Measurements from ENCODE around the gene IGFALS.
A peak's percentile ranks its signal among the peaks of the same experiment; 100 is the strongest.

Gene IGFALS

GRCh38 chr16:1775846-1776671 is 17.4 kb downstream of the IGFALS start:
- no peak overlapping the region for H3K9ac ChIP-seq
- H3K4me1 ChIP-seq (ENCODE audit: low read depth, poor library complexity, severe bottlenecking): peaks cover 17% of the 10 kb centered on the region
- no peak overlapping the region for H2AFZ ChIP-seq (ENCODE audit: low read depth)
- no peak overlapping the region for H3K4me2 ChIP-seq
- no peak overlapping the region for H3K4me3 ChIP-seq (IDR thresholded peaks at IDR 0.05; ENCODE audit: insufficient read depth, low read depth, low read length)
- TF ChIP-seq, protein P1, sequence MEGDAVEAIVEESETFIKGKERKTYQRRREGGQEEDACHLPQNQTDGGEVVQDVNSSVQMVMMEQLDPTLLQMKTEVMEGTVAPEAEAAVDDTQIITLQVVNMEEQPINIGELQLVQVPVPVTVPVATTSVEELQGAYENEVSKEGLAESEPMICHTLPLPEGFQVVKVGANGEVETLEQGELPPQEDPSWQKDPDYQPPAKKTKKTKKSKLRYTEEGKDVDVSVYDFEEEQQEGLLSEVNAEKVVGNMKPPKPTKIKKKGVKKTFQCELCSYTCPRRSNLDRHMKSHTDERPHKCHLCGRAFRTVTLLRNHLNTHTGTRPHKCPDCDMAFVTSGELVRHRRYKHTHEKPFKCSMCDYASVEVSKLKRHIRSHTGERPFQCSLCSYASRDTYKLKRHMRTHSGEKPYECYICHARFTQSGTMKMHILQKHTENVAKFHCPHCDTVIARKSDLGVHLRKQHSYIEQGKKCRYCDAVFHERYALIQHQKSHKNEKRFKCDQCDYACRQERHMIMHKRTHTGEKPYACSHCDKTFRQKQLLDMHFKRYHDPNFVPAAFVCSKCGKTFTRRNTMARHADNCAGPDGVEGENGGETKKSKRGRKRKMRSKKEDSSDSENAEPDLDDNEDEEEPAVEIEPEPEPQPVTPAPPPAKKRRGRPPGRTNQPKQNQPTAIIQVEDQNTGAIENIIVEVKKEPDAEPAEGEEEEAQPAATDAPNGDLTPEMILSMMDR (conservative IDR thresholded peaks at IDR 0.05; ENCODE audit: low read depth, low read length): no peak
- H3K27me3 ChIP-seq (ENCODE audit: insufficient read depth, low read depth): no peaks in the 10 kb centered on the region
- H4K20me1 ChIP-seq (ENCODE audit: insufficient read depth): no peaks in the 10 kb centered on the region
- no peak overlapping the region for H3K27ac ChIP-seq
- H3K79me2 ChIP-seq (ENCODE audit: insufficient read depth, low read depth): peaks cover 40% of the 10 kb centered on the region
- H3K36me3 ChIP-seq (ENCODE audit: insufficient read depth): no peaks in the 10 kb centered on the region

- Histone ChIP-seq H3K4me1 (ENCODE audit: low read depth, poor library complexity, severe bottlenecking) (peaks cover 17% of the 10 kb centered on the region), H4K20me1 (ENCODE audit: insufficient read depth) (no peaks in the 10 kb centered on the region), H3K4me2 (peak overlapping the region; percentile 99; the same call in 1 of the 2 replicates), H3K79me2 (ENCODE audit: insufficient read depth, low read depth) (peaks cover 41% of the 10 kb centered on the region), H3K36me3 (ENCODE audit: insufficient read depth) (no peaks in the 10 kb centered on the region), H3K27me3 (ENCODE audit: insufficient read depth, low read depth) (no peaks in the 10 kb centered on the region), H3K27ac (no peak overlapping the region), H3K9ac (no peak overlapping the region), H2AFZ (ENCODE audit: low read depth) (no peak overlapping the region), H3K4me3 (IDR thresholded peaks at IDR 0.05; ENCODE audit: insufficient read depth, low read depth, low read length) (no peak overlapping the region)
- TF ChIP-seq, protein P1 (conservative IDR thresholded peaks at IDR 0.05; ENCODE audit: low read depth, low read length): no peak
These were observed 18.3 kb downstream of the IGFALS start for GRCh38 chr16:1775006-1775845.

DNA sequence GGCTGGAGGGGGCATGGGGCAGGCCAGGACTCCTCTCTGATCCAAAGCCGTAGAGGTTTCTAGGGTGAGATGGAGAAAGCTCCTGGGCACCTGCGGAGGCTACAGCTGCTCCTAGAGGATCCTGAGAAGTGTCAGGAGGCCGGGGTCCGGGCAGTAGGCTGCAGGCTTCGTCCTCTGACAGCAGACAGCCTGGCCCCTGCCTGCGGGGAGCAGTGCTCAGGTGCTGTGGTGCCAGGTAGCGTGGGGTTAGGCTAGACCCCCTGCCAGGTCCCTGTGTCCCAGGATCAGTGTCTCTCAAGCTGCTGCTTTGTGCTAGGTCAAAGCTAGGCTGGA is 19.1 kb downstream of the IGFALS start:
- no peak overlapping the region for H2AFZ ChIP-seq (ENCODE audit: low read depth)

DNA sequence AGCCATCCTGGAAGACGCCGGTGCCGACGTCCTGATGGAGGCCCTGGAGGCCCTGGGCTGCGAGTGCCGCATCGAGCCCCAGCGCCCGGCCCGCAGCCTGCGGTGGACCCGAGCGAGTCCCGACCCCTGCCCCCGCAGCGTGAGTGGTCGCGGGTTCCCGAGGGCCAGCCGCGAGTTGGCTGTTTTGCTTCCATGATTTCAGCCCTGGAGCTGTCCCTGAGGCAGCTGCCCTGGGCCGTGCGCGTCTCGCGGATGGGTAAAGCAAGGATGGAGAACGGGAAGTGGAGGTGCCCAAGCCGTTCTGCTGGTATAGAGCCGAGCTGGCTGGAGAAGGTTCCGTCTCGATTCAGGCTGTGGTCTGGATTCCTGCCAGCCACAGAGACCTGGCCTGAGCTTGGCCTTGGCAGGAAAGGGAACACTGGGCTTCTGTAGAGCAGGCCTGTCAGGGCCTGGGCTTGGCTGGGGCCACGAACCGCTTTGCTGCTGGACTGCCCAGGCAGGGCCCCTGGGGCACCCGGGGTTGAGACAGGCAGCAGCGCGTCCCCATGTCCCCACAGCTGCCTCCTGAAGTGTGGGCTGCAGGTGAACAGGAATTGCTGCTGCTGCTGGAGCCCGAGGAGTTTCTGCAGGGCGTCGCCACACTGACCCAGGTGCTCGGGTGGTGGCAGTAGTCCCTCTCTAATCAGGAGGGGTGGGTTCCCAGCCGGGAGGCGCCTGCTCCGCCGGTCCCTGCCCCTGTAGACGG is 19.6 kb downstream of the IGFALS start:
- H3K27ac ChIP-seq: peak overlapping the region; percentile 82
- TF ChIP-seq, protein P1 (conservative IDR thresholded peaks at IDR 0.05; ENCODE audit: low read depth, low read length): peak; percentile 39; the same call in 1 of the 2 replicates
- H3K36me3 ChIP-seq (ENCODE audit: insufficient read depth): no peaks in the 10 kb centered on the region
- no peaks in the 10 kb centered on the region for H4K20me1 ChIP-seq (ENCODE audit: insufficient read depth)
- peaks cover 19% of the 10 kb centered on the region for H3K4me1 ChIP-seq (ENCODE audit: low read depth, poor library complexity, severe bottlenecking)
- no peaks in the 10 kb centered on the region for H3K27me3 ChIP-seq (ENCODE audit: insufficient read depth, low read depth)
- peak overlapping the region; percentile 99 for H3K4me2 ChIP-seq
- H3K9ac ChIP-seq: peak overlapping the region; percentile 89; the same call in 1 of the 2 replicates
- peaks cover 41% of the 10 kb centered on the region for H3K79me2 ChIP-seq (ENCODE audit: insufficient read depth, low read depth)
- peak overlapping the region; percentile 67; the same call in 1 of the 2 replicates for H2AFZ ChIP-seq (ENCODE audit: low read depth)
- no peak overlapping the region for H3K4me3 ChIP-seq (IDR thresholded peaks at IDR 0.05; ENCODE audit: insufficient read depth, low read depth, low read length)

More for the DNA sequence above, 19.1 kb downstream of the IGFALS start:
- H3K27me3 ChIP-seq (ENCODE audit: insufficient read depth, low read depth): no peaks in the 10 kb centered on the region
- TF ChIP-seq, protein P1 (conservative IDR thresholded peaks at IDR 0.05; ENCODE audit: low read depth, low read length): no peak
- peaks cover 19% of the 10 kb centered on the region for H3K4me1 ChIP-seq (ENCODE audit: low read depth, poor library complexity, severe bottlenecking)
- no peaks in the 10 kb centered on the region for H3K36me3 ChIP-seq (ENCODE audit: insufficient read depth)
- peak overlapping the region; percentile 89; the same call in 1 of the 2 replicates for H3K9ac ChIP-seq
- no peak overlapping the region for H3K4me3 ChIP-seq (IDR thresholded peaks at IDR 0.05; ENCODE audit: insufficient read depth, low read depth, low read length)
- H3K4me2 ChIP-seq: peak overlapping the region; percentile 99
- peaks cover 41% of the 10 kb centered on the region for H3K79me2 ChIP-seq (ENCODE audit: insufficient read depth, low read depth)
- H3K27ac ChIP-seq: peak overlapping the region; percentile 82; the same call in 1 of the 2 replicates
- no peaks in the 10 kb centered on the region for H4K20me1 ChIP-seq (ENCODE audit: insufficient read depth)
